ENCODE results near the gene TRPV3.
"Not testable (repeated sequence)": the region's sequence is repeated elsewhere in the genome, so short reads cannot be mapped to it uniquely, and the experiment has no call there.

TRPV3 gene

GRCh38 chr17:3469529-3469928 lies 88.1 kb downstream of the TRPV3 start:
- H3K9ac ChIP-seq (ENCODE audit: low read depth, low read length), result no peak overlapping the region
- no peaks in the 10 kb centered on the region for H3K36me3 ChIP-seq (ENCODE audit: control insufficient read depth, insufficient read depth, low read length)
- no peak overlapping the region for H3K4me3 ChIP-seq (ENCODE audit: low read depth, low read length)
- no peaks in the 10 kb centered on the region for H3K4me1 ChIP-seq (ENCODE audit: control insufficient read depth, insufficient read depth, low read length)
- no peaks in the 10 kb centered on the region for H3K9me3 ChIP-seq (ENCODE audit: control insufficient read depth, insufficient read depth, low read length)
- H3K27me3 ChIP-seq (ENCODE audit: control insufficient read depth, insufficient read depth, low read length), result no peaks in the 10 kb centered on the region
- H3K27ac ChIP-seq (ENCODE audit: low read depth, low read length), result no peak overlapping the region

GRCh38 chr17:3466355-3466754 lies 91.3 kb downstream of the TRPV3 start:
- not testable (repeated sequence) for H3K9me3 ChIP-seq (ENCODE audit: control insufficient read depth, insufficient read depth, low read length); H3K4me1 ChIP-seq (ENCODE audit: control insufficient read depth, insufficient read depth, low read length); H3K36me3 ChIP-seq (ENCODE audit: control insufficient read depth, insufficient read depth, low read length); H3K27ac ChIP-seq (ENCODE audit: low read depth, low read length); H3K27me3 ChIP-seq (ENCODE audit: control insufficient read depth, insufficient read depth, low read length); H3K4me3 ChIP-seq (ENCODE audit: low read depth, low read length); H3K9ac ChIP-seq (ENCODE audit: low read depth, low read length)

Data from HUES48 (cell line).